Body of pancreas (tissue), 4 donors: ENCODE measurements around the gene ESRRG. TPM values are rescaled to one million over a fixed set of nuclear protein-coding genes. Genes with fewer than 3 reads are reported as not detected.
"Not testable (repeated sequence)": the region's sequence is repeated elsewhere in the genome, so short reads cannot be mapped to it uniquely, and the experiment has no call there.

ENCODE experiments used
- ATAC-seq: fragments of 150-250 bp; one replicate; pipeline ENCODE4 v1.9.1; 2016
- DNase-seq, 4 donors: peaks; one replicate each; pipeline ENCODE4 v3.0.0-alpha.2; 2019
- H3K27ac ChIP-seq, 4 donors: fragments of 200-600 bp; sonication (generic); 1 replicate in 3 of 4; 2 replicates in 1 of 4; pipeline versions ENCODE4 v1.5.1 to v1.6.1; 2016 to 2019; ENCODE audit warnings: mild to moderate bottlenecking in 1 of 4, mixed read lengths in 1 of 4, moderate library complexity in 1 of 4
- H3K27me3 ChIP-seq, 2 donors: fragments of 200-600 bp; sonication (generic); one replicate each; pipeline ENCODE4 v1.6.0; 2016; ENCODE audit warnings: mild to moderate bottlenecking in 1 of 2
- H3K36me3 ChIP-seq, 2 donors: fragments of 200-600 bp; sonication (generic); replicated peaks in 1 of 2; 2 replicates each; pipeline ENCODE4 v1.5.1; 2016; ENCODE audit warnings: low read depth in 2 of 2; ENCODE audit not compliant: insufficient read depth in 1 of 2
- H3K4me1 ChIP-seq: fragments of 200-600 bp; sonication (generic); one replicate; pipeline ENCODE4 v1.6.0; 2016
- H3K4me3 ChIP-seq, 2 donors: fragments of 200-600 bp; sonication (generic); 1 replicate in 1 of 2; 2 replicates in 1 of 2; pipeline ENCODE4 v1.5.1; 2016 to 2019
- H3K9me3 ChIP-seq, 3 donors: fragments of 200-600 bp; sonication (generic); 1 replicate in 2 of 3; 2 replicates in 1 of 3; pipeline ENCODE4 v1.5.1; 2016
- POLR2A ChIP-seq, 3 donors: fragments of 450-650 bp; IDR thresholded peaks; one replicate each; pipeline ENCODE4 v1.6.1; 2016; ENCODE audit warnings: antibody characterized with exemption in 3 of 3, mild to moderate bottlenecking in 2 of 3
- WGBS, 2 donors: methylation state at CpG; one replicate each; pipeline ENCODE4 v1.1.5; 2017; 5-methylcytosine and 5-hydroxymethylcytosine counted together
- intact Hi-C: fragments of 100-400 bp; cut with DNase I; formaldehyde crosslinking; loops from one replicate; pipeline ENCODE4 v1.15.1; 2023
- total RNA-seq, 2 donors: library from RNA; depleted of rRNA; stranded (reverse); fragments of >200 nt; gene quantifications; one replicate each; pipeline ENCODE4 v1.1.0, GENCODE V29; 2016
- TF ChIP-seq, protein P1 (sequence below), 7 experiments: fragments of 450-650 bp in 4 of 7; fragments of 200-600 bp in 3 of 7; sonication (generic) in 3 of 7; IDR thresholded peaks; one replicate each; pipeline ENCODE4 v1.5.1; 2016 to 2019; ENCODE audit warnings: antibody characterized with exemption in 7 of 7

The ESRRG gene
- total RNA-seq, 2 donors from 2014 or later = 13.5 to 18.7 TPM

- H3K27ac ChIP-seq = no peak overlapping the region
- H3K36me3 ChIP-seq = no peaks in the 10 kb centered on the region
- WGBS, 2 donors = 75% methylated on average over 15 of the region's 15 CpGs
- intact Hi-C loops = no loop called here
- H3K4me1 ChIP-seq = peaks cover 11% of the 10 kb centered on the region
- TF ChIP-seq, protein P1, sequence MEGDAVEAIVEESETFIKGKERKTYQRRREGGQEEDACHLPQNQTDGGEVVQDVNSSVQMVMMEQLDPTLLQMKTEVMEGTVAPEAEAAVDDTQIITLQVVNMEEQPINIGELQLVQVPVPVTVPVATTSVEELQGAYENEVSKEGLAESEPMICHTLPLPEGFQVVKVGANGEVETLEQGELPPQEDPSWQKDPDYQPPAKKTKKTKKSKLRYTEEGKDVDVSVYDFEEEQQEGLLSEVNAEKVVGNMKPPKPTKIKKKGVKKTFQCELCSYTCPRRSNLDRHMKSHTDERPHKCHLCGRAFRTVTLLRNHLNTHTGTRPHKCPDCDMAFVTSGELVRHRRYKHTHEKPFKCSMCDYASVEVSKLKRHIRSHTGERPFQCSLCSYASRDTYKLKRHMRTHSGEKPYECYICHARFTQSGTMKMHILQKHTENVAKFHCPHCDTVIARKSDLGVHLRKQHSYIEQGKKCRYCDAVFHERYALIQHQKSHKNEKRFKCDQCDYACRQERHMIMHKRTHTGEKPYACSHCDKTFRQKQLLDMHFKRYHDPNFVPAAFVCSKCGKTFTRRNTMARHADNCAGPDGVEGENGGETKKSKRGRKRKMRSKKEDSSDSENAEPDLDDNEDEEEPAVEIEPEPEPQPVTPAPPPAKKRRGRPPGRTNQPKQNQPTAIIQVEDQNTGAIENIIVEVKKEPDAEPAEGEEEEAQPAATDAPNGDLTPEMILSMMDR (IDR thresholded peaks at IDR 0.05) = no peak
- no peak for TF ChIP-seq POLR2A (IDR thresholded peaks at IDR 0.05)
- ATAC-seq (no peak), DNase-seq (no peak)
- no peaks in the 10 kb centered on the region for H3K27me3 ChIP-seq
- H3K4me3 ChIP-seq = no peak overlapping the region
- no peaks in the 10 kb centered on the region for H3K9me3 ChIP-seq
Measured at GRCh38 chr1:216710598-216711333, 12.5 kb downstream of the ESRRG start.

DNA sequence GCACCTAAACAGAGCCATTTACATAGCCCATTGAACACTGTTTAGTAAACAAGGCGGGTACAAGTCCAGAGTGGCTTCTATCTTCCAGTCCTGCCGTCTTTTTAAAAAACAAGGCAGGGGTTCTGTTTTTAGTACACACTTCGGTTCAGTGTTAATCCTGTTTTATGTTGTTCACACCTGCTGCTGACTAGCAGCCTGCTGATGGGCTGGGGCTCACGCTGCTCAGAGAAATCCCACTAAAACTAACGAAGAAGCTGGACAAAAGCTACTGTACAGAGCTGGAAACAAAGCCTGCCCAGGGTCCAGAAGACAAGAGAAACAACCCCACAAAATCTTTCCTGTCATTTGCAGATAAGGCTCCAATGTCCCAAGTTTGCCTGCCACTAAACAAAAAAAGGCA lies 13.2 kb downstream of the ESRRG start:
- intact Hi-C loops = no loop called here

GRCh38 chr1:216705676-216706075 lies 17.6 kb downstream of the ESRRG start:
- no peaks in the 10 kb centered on the region for H3K27me3 ChIP-seq
- TF ChIP-seq, protein P1 (IDR thresholded peaks at IDR 0.05) = no peak
- no peak for TF ChIP-seq POLR2A (IDR thresholded peaks at IDR 0.05)
- WGBS, 2 donors = 65 to 69% methylated on average over 4 of the region's 4 CpGs
- intact Hi-C loops = no loop called here
- ATAC-seq = no peak
- no peaks in the 10 kb centered on the region for H3K4me1 ChIP-seq
- DNase-seq = peak in 3 of 4 donors; percentile 6 to 39 (median 22)
- no peak overlapping the region for H3K4me3 ChIP-seq
- no peak overlapping the region for H3K27ac ChIP-seq
- no peaks in the 10 kb centered on the region for H3K9me3 ChIP-seq
- H3K36me3 ChIP-seq = no peaks in the 10 kb centered on the region

More for the DNA sequence above, 13.2 kb downstream of the ESRRG start:
- H3K9me3 ChIP-seq = no peaks in the 10 kb centered on the region
- H3K27ac ChIP-seq = no peak overlapping the region
- DNase-seq (no peak), ATAC-seq (no peak)
- no peak overlapping the region for H3K4me3 ChIP-seq
- TF ChIP-seq POLR2A (IDR thresholded peaks at IDR 0.05) = no peak
- TF ChIP-seq, protein P1 (IDR thresholded peaks at IDR 0.05) = no peak
- no peaks in the 10 kb centered on the region for H3K27me3 ChIP-seq
- H3K36me3 ChIP-seq = no peaks in the 10 kb centered on the region
- whole genome bisulfite sequencing, 2 donors = 39 to 53% methylated on average over 5 of the region's 5 CpGs
- peaks cover 11% of the 10 kb centered on the region for H3K4me1 ChIP-seq

DNA sequence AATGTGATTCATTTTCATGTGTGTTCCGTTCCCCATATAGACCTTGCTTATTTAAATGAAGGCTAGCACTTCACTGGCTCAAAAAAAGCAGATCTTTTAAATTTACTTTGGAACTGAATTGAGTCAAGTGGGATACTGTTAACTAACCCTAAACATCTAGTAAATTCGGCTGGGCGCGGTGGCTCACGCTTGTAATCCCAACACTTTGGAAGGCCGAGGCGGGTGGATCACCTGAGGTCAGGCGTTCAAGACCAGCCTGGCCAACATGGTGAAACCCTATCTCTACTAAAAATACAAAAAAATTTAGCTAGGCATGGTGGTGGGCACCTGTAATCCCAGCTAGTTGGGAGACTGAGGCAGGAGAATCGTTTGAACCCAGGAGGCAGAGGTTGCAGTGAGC lies 19.2 kb downstream of the ESRRG start:
- DNase-seq, H3K36me3 ChIP-seq, H3K4me1 ChIP-seq, H3K4me3 ChIP-seq, ATAC-seq, intact Hi-C loops, H3K27me3 ChIP-seq, H3K27ac ChIP-seq, H3K9me3 ChIP-seq: not testable (repeated sequence)
- 84 to 88% methylated on average over 9 of the region's 9 CpGs for WGBS, 2 donors

GRCh38 chr1:216702170-216702569 lies 21.1 kb downstream of the ESRRG start:
- H3K4me1 ChIP-seq = no peaks in the 10 kb centered on the region
- intact Hi-C loops = no loop called here
- TF ChIP-seq, protein P1 (IDR thresholded peaks at IDR 0.05) = no peak
- TF ChIP-seq POLR2A (IDR thresholded peaks at IDR 0.05) = no peak
- H3K9me3 ChIP-seq = no peaks in the 10 kb centered on the region
- DNase-seq (no peak), ATAC-seq (no peak)
- 80 to 85% methylated on average over 3 of the region's 3 CpGs for WGBS, 2 donors
- H3K36me3 ChIP-seq = no peaks in the 10 kb centered on the region
- no peak overlapping the region for H3K4me3 ChIP-seq
- no peaks in the 10 kb centered on the region for H3K27me3 ChIP-seq
- H3K27ac ChIP-seq = no peak overlapping the region
